ENCODE results near the gene MPG. TPM values are rescaled to one million over a fixed set of nuclear protein-coding genes. Genes with fewer than 3 reads are reported as not detected.

The MPG gene
- total RNA-seq, 1 experiment from 2014 or later = 32.6 TPM

- Histone ChIP-seq H3K27ac (ENCODE audit: low read depth, low read length) (no peak overlapping the region), H2AFZ (ENCODE audit: low read depth, low read length, poor library complexity, severe bottlenecking) (no peak overlapping the region), H3K9me2 (ENCODE audit: insufficient read depth) (no peaks in the 10 kb centered on the region), H4K20me1 (ENCODE audit: insufficient read depth) (no peaks in the 10 kb centered on the region), H3K4me2 (ENCODE audit: low read length) (no peak overlapping the region), H3K9me3 (ENCODE audit: control insufficient read depth in 1 of 2, insufficient read depth in 1 of 2, low read depth in 1 of 2, low read length in 2 of 2) (no peaks in the 10 kb centered on the region), H3K79me2 (ENCODE audit: insufficient read depth, low read length) (no peaks in the 10 kb centered on the region), H3K27me3 (ENCODE audit: insufficient read depth, low read length) (no peaks in the 10 kb centered on the region), H3K36me3 (ENCODE audit: control insufficient read depth in 1 of 2, insufficient read depth in 2 of 2, low read length in 2 of 2) (no peaks in the 10 kb centered on the region), H3K9ac (ENCODE audit: low read length) (no peak overlapping the region), H3K4me1 (ENCODE audit: control insufficient read depth in 1 of 2, insufficient read depth in 2 of 2, low read length in 2 of 2) (no peaks in the 10 kb centered on the region), H3K4me3 (replicated peaks in 1 of 2; ENCODE audit: low read depth in 1 of 2, low read length in 2 of 2) (no peak overlapping the region)
- DNase-seq (ENCODE audit: low read depth, low spot score) (no peak), ATAC-seq (no peak)
- no TSS peak for BruUV-seq (replicated peaks)
- ChIA-PET CTCF (no interaction called here), POLR2A (no interaction called here), RAD21 (ENCODE audit: low non-redundant PET in 1 of 2, low total read pairs in 2 of 2, uncharacterized antibody in 2 of 2, unreplicated experiment in 2 of 2) (no interaction called here)
- no peak for TF ChIP-seq YY1 (IDR thresholded peaks at IDR 0.05; ENCODE audit: extremely low read depth, insufficient replicate concordance, low read depth, low read length)
- TF ChIP-seq POLR2AphosphoS5 (IDR thresholded peaks at IDR 0.05; ENCODE audit: low read depth, low read length) = no peak
- TF ChIP-seq REST (IDR thresholded peaks at IDR 0.05; ENCODE audit: low read depth) = no peak
- TF ChIP-seq, protein P1, sequence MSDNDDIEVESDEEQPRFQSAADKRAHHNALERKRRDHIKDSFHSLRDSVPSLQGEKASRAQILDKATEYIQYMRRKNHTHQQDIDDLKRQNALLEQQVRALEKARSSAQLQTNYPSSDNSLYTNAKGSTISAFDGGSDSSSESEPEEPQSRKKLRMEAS (IDR thresholded peaks at IDR 0.05) = no peak
- no peak for TF ChIP-seq SIN3A (IDR thresholded peaks at IDR 0.05; ENCODE audit: low read depth)
- no peak for TF ChIP-seq POLR2A (IDR thresholded peaks at IDR 0.05; ENCODE audit: borderline replicate concordance, extremely low read depth, insufficient read depth, insufficient read length)
- TF ChIP-seq SRF (IDR thresholded peaks at IDR 0.05; ENCODE audit: low read depth) = no peak
- TF ChIP-seq ZBTB33 (IDR thresholded peaks at IDR 0.05; ENCODE audit: extremely low read depth, insufficient replicate concordance, low read length) = no peak
- no peak for TF ChIP-seq EZH2phosphoT487 (IDR thresholded peaks at IDR 0.05; ENCODE audit: borderline replicate concordance)
- TF ChIP-seq CEBPB (IDR thresholded peaks at IDR 0.05; ENCODE audit: low read depth) = no peak
- no peak for TF ChIP-seq CBX3 (IDR thresholded peaks at IDR 0.05; ENCODE audit: low read depth)
- TF ChIP-seq FOSL1 (IDR thresholded peaks at IDR 0.05; ENCODE audit: low read depth) = no peak
- no peak for TF ChIP-seq ZFX (IDR thresholded peaks at IDR 0.05)
- no peak for TF ChIP-seq ELF1 (IDR thresholded peaks at IDR 0.05; ENCODE audit: borderline replicate concordance, low read depth)
- no peak for TF ChIP-seq CTCF (IDR thresholded peaks at IDR 0.05 in 2 of 3, conservative IDR thresholded peaks at IDR 0.05 in 1 of 3; ENCODE audit: borderline replicate concordance in 1 of 3, insufficient read depth in 1 of 3, low read depth in 2 of 3, low read length in 2 of 3)
- TF ChIP-seq RAD21 (IDR thresholded peaks at IDR 0.05; ENCODE audit: low read depth) = no peak
- intact Hi-C loops (cut with micrococcal nuclease) = no loop called here
Measured at GRCh38 chr16:91484-91883, 13.5 kb downstream of the MPG start.
